GM23248 (cell line): ENCODE measurements around the gene BAZ2B.

Experiments
- EZH2 ChIP-seq: fragments of 200-600 bp; sonication (generic); IDR thresholded peaks from 2 replicates; pipeline ENCODE4 v1.6.1; 2018; ENCODE audit warnings: antibody characterized with exemption, mild to moderate bottlenecking; ENCODE audit not compliant: insufficient read depth, poor library complexity, severe bottlenecking
- EZH2phosphoT487 ChIP-seq: fragments of 200-600 bp; sonication (generic); IDR thresholded peaks from 2 replicates; pipeline ENCODE4 v1.6.1; 2018; ENCODE audit warnings: antibody characterized with exemption, moderate library complexity, mild to moderate bottlenecking, low read depth; ENCODE audit not compliant: insufficient read depth

- no peak for TF ChIP-seq EZH2
- no peak for TF ChIP-seq EZH2phosphoT487
Observed at GRCh38 chr2:159553727-159554126, 62.6 kb downstream of the BAZ2B start.
